Activated T-cell treated with anti-CD3 and anti-CD28 coated beads, Interleukin-2, amount 50 U/mL, for 72 hours (primary cell): ENCODE measurements around the gene SLC35G4. TPM values are rescaled to one million over a fixed set of nuclear protein-coding genes. Genes with fewer than 3 reads are reported as not detected.
A peak's percentile ranks its signal among the peaks of the same experiment; 100 is the strongest.
"Not testable (repeated sequence)": the region's sequence is repeated elsewhere in the genome, so short reads cannot be mapped to it uniquely, and the experiment has no call there.

Source experiments
- ATAC-seq, 2 donors: fragments of 150-1000 bp; cut with Tn5 transposase; replicated peaks in 1 of 2; 2 replicates each; pipeline ENCODE4 v1.10.0; 2021; ENCODE audit warnings: moderate library complexity in 2 of 2, mild to moderate bottlenecking in 1 of 2
- DNase-seq, 2 donors: peaks; one replicate each; pipeline ENCODE4 v3.0.0; 2021 to 2022; ENCODE audit warnings: mixed read lengths in 1 of 2
- H3K27ac Mint-ChIP-seq: one replicate; pipeline ENCODE4 v1.8.0; 2022; ENCODE audit warnings: mild to moderate bottlenecking, moderate library complexity, mixed read lengths
- H3K27me3 Mint-ChIP-seq: one replicate; pipeline ENCODE4 v1.8.0; 2022; ENCODE audit warnings: low read depth, mixed read lengths
- H3K36me3 Mint-ChIP-seq, 2 donors: one replicate each; pipeline ENCODE4 v1.8.0; 2022; ENCODE audit warnings: mixed read lengths in 2 of 2, mild to moderate bottlenecking in 1 of 2; ENCODE audit not compliant: insufficient read depth in 2 of 2
- H3K4me1 Mint-ChIP-seq: one replicate; pipeline ENCODE4 v1.8.0; 2022; ENCODE audit warnings: low read depth, mixed read lengths
- H3K4me3 Mint-ChIP-seq, 2 donors: one replicate each; pipeline ENCODE4 v1.8.0; 2022; ENCODE audit warnings: mild to moderate bottlenecking in 2 of 2, mixed read lengths in 2 of 2, moderate library complexity in 2 of 2
- H3K9me3 Mint-ChIP-seq, 2 donors: one replicate each; pipeline ENCODE4 v1.8.0; 2022; ENCODE audit warnings: mixed read lengths in 2 of 2
- total RNA-seq, 2 donors: library from RNA; stranded (reverse); gene quantifications; one replicate each; pipeline ENCODE4 v1.2.3, GENCODE V29; 2022

SLC35G4 gene
- total RNA-seq, 2 donors from 2014 or later, result not detected

DNA sequence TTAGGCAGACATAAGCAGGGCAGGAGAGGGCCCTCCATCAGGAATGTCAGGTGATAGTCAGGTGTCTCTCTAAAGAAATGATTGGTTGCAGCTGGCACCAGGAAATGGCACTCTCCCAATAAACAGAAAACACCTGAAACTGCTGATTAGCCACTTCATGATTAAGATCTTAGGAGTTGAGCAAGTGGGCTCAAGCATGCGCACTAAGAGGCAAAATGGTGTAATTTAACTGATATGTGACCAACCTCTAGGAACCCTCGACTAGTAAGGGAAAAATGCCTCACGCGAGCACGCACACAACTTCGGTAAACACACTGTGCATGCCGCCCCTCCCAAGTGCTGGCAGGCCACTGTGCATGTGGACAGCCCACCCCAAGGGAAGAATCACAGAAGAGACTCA lies 23.8 kb upstream of the SLC35G4 start:
- H3K27me3 Mint-ChIP-seq, result no peaks in the 10 kb centered on the region
- DNase-seq (no peak), ATAC-seq (no peak)
- peaks cover 6% of the 10 kb centered on the region for H3K4me1 Mint-ChIP-seq
- H3K27ac Mint-ChIP-seq, result no peak overlapping the region
- H3K9me3 Mint-ChIP-seq, result no peaks in the 10 kb centered on the region
- H3K4me3 Mint-ChIP-seq, result no peak overlapping the region
- H3K36me3 Mint-ChIP-seq, result no peaks in the 10 kb centered on the region

DNA sequence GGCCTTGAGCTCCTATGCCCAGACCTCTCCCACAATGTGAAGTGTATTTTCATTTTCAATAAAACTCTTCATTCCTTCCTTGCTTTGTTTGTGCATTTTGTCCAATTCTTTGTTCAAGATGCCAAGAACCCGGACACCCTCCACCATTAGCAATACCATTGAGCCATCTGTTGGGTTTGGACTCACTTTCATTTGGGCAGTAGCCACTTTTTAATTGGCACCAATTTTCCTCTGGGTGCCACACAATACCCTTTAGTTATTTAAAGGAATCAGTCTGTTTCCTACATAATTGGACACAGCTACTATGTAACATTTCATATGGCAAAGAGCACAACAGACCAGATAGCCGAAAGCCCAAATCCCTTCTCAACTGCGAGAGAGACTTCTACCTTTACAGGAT lies 22.5 kb upstream of the SLC35G4 start:
- H3K27me3 Mint-ChIP-seq, result no peaks in the 10 kb centered on the region
- DNase-seq (no peak), ATAC-seq (no peak)
- no peak overlapping the region for H3K27ac Mint-ChIP-seq
- H3K4me1 Mint-ChIP-seq, result peaks cover 6% of the 10 kb centered on the region
- H3K9me3 Mint-ChIP-seq, result no peaks in the 10 kb centered on the region
- no peaks in the 10 kb centered on the region for H3K36me3 Mint-ChIP-seq
- no peak overlapping the region for H3K4me3 Mint-ChIP-seq

DNA sequence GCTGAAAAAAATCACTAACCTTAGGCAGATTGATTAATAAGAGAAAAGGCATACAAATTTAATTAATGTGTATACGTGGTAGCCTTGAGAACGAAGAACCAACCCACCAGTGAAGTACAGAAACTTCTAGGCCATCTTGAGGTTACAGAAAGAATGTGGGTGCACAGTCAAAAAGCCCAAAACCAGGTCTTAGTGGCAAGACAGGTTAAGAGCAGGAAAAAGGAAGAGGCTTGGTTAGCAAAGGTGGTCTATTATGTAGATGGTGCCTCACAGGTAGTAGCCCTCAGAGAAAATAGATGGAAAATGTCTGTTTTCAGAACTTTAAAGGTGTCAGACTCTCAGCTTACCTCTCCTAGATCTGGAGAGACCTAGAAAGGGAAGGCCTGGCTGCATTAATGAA lies 22.0 kb upstream of the SLC35G4 start:
- H3K27ac Mint-ChIP-seq, result no peak overlapping the region
- H3K27me3 Mint-ChIP-seq, result no peaks in the 10 kb centered on the region
- peak; percentile 39 to 53 for ATAC-seq
- H3K4me1 Mint-ChIP-seq, result peaks cover 6% of the 10 kb centered on the region
- no peaks in the 10 kb centered on the region for H3K36me3 Mint-ChIP-seq
- H3K9me3 Mint-ChIP-seq, result no peaks in the 10 kb centered on the region
- no peak for DNase-seq
- H3K4me3 Mint-ChIP-seq, result no peak overlapping the region

DNA sequence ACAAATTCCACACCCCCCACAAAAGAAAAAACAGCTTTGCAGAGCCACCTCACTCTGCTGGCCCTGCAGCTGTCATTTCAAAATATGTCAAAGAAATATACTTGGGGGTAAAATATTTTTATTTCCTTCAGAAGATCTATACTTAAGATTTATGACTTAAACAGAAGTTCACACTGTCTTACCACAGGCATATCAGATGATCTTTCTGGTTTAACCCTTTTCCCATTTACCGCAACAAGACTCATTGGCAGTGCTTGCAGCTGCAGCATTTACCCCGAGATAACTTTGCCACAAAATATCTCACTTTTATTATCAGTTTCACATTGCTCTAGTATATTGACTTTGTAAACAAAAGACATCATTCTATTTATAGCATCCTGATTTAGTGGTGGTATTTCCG lies 21.6 kb upstream of the SLC35G4 start:
- ATAC-seq, result peak; percentile 24 to 38
- Mint-ChIP-seq H3K4me1 (peaks cover 6% of the 10 kb centered on the region), H3K27ac (no peak overlapping the region), H3K36me3 (no peaks in the 10 kb centered on the region), H3K27me3 (no peaks in the 10 kb centered on the region), H3K4me3 (peak overlapping the region in 1 of 2 donors; percentile 34), H3K9me3 (no peaks in the 10 kb centered on the region)
- DNase-seq, result no peak

DNA sequence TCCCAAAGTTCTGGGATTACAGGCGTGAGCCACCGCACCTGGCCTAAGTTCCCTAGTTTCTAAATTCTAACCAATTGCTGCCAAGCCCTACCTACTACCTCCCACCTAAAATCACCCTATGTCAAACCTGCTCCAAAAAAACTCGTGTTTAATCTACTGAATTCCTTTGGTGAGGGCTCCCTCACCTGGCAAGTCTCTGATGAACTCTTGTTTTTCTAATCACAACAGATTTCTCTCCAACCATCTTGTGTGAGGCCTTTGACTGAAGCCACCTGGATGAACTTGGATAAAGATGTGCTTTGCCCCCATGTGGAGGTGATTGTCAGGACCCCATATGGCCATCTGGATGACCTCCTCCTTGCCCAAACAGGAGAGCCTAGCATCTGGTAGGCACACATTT lies 17.4 kb upstream of the SLC35G4 start:
- Mint-ChIP-seq H3K27me3 (peaks cover 11% of the 10 kb centered on the region), H3K27ac (no peak overlapping the region), H3K9me3 (no peaks in the 10 kb centered on the region), H3K4me3 (no peak overlapping the region), H3K36me3 (no peaks in the 10 kb centered on the region), H3K4me1 (peaks cover 3% of the 10 kb centered on the region)
- ATAC-seq (no peak), DNase-seq (no peak)

DNA sequence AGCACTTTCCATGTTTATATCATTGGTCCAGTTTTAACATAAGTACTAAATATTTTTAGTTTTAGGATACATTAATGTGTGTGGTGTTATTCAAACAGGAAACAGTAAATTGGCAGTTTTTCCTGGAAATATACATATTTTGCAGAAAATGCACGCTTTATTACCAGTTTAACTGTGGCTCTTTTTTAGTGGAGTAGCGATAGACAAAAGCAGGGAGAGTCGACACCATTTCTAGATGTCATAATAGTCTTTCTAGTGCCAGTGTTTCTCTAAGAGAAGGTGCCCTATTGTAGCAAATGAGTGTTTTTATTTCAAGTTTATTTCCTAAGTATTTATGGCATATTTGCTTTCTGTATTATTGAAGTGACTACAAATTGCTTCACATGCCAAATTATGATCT lies 9.1 kb upstream of the SLC35G4 start:
- ATAC-seq (no peak), DNase-seq (no peak)
- Mint-ChIP-seq H3K9me3 (peaks cover 0 to 2% of the 10 kb centered on the region in 2 donors), H3K36me3 (no peaks in the 10 kb centered on the region), H3K27ac (no peak overlapping the region), H3K27me3 (no peaks in the 10 kb centered on the region), H3K4me1 (no peaks in the 10 kb centered on the region), H3K4me3 (no peak overlapping the region)

DNA sequence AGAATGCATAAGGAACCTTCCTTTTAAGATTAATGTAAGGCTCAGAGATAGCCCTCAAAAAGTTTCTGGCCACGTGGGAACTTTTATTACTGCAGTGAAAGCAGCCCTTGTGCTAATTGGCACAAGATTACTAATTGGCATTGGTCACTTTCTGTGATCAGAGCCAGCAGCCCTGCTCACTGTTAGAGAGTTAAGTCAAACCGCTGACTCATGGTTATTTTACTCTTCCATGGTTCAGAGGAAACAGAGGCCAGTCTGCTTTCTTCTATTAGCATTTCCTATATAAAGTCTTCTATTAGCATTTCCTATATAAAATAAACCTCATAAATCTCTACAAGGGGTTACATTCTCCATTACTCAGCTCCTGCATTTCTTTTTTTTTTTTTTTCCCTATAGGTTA lies 1.5 kb upstream of the SLC35G4 start:
- H3K27me3 Mint-ChIP-seq, result no peaks in the 10 kb centered on the region
- H3K27ac Mint-ChIP-seq, result no peak overlapping the region
- DNase-seq (no peak), ATAC-seq (no peak)
- H3K9me3 Mint-ChIP-seq, result no peaks in the 10 kb centered on the region
- H3K36me3 Mint-ChIP-seq, result no peaks in the 10 kb centered on the region
- H3K4me3 Mint-ChIP-seq, result no peak overlapping the region
- H3K4me1 Mint-ChIP-seq, result no peaks in the 10 kb centered on the region

DNA sequence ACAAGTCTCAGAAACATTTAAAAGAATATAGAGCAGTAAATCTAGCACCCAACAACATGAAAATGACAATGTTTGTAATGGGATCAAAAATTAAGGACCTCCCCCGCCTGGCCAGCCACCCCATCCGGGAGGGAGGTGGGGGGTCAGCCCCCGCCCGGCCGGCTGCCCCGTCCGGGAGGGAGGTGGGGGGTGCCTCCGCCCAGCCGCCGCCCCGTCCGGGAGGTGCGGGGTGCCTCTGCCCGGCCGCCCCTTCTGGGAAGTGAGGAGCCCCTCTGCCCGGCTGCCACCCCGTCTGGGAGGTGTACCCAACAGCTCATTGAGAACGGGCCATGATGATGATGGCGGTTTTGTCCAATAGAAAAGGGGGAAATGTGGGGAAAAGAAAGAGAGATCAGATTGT lies 778 bp upstream of the SLC35G4 start:
- not testable (repeated sequence) for ATAC-seq, H3K36me3 Mint-ChIP-seq, H3K9me3 Mint-ChIP-seq, H3K4me1 Mint-ChIP-seq, H3K4me3 Mint-ChIP-seq, DNase-seq, H3K27ac Mint-ChIP-seq, H3K27me3 Mint-ChIP-seq

DNA sequence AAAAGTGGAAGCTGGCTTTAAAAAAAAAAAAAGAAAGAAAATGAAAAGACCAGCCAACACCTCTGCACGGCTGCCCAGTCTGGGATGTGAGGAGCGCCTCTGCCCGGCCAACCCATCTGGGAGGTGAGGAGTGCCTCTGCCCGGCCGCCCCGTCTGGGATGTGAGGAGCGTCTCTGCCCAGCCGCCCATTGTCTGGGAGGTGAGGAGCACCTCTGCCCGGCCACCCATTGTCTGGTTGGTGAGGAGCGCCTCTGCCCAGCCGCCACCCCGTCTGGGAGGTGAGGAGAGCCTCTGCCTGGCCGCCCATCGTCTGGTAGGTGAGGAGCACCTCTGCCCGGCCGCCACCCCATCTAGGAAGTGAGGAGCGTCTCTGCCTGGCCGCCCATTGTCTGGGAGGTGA lies 3.7 kb downstream of the SLC35G4 start:
- DNase-seq, H3K9me3 Mint-ChIP-seq, H3K4me1 Mint-ChIP-seq, H3K27ac Mint-ChIP-seq, ATAC-seq, H3K36me3 Mint-ChIP-seq, H3K4me3 Mint-ChIP-seq, H3K27me3 Mint-ChIP-seq: not testable (repeated sequence)

DNA sequence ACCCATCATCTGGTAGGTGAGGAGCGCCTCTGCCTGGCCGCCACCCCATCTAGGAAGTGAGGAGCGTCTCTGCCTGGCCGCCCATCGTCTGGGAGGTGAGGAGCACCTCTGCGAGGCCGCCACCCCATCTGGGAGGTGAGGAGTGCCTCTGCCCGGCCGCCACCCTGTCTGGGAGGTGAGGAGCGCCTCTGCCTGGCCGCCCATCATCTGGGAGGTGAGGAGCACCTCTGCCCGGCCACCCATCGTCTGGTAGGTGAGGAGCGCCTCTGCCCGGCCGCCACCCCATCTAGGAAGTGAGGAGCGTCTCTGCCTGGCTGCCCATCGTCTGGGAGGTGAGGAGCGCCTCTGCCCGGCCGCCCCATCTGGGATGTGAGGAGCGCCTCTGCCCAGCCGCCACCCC lies 4.2 kb downstream of the SLC35G4 start:
- not testable (repeated sequence) for H3K4me3 Mint-ChIP-seq, H3K4me1 Mint-ChIP-seq, ATAC-seq, H3K27ac Mint-ChIP-seq, DNase-seq, H3K9me3 Mint-ChIP-seq, H3K36me3 Mint-ChIP-seq, H3K27me3 Mint-ChIP-seq

DNA sequence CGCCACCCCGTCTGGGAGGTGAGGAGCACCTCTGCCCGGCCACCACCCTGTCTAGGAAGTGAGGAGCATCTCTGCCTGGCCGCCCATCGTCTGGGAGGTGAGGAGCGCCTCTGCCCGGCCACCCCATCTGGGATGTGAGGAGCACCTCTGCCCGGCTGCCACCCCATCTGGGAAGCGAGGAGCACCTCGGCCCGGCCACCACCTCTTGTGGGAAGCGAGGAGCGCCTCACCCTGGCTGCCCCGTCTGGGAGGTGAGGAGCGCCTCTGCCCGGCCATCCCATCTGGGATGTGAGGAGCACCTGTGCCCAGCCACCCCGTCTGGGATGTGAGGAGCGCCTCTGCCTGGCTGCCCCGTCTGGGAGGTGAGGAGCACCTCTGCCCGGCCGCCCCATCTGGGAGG lies 4.6 kb downstream of the SLC35G4 start:
- not testable (repeated sequence) for DNase-seq, H3K36me3 Mint-ChIP-seq, H3K27ac Mint-ChIP-seq, H3K9me3 Mint-ChIP-seq, H3K4me3 Mint-ChIP-seq, H3K4me1 Mint-ChIP-seq, ATAC-seq, H3K27me3 Mint-ChIP-seq

DNA sequence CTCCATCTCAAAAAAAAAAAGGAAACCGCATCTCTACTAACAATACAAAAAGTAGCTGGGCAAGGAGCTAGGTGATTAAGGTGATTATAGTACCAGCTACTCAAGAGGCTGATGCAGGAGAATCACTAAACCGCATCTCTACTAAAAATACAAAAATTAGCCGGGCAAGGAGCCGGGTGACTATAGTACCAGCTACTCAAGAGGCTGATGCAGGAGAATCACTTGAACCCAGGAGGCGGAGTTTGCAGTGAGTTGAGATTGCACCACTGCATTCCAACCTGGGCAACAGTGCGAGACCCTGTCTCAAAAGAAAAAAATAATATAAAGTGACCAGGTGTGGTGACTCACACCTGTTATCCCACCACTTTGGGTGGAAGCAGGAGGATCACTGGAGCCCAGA lies 5.6 kb downstream of the SLC35G4 start:
- H3K4me1 Mint-ChIP-seq, H3K4me3 Mint-ChIP-seq, DNase-seq, H3K36me3 Mint-ChIP-seq, ATAC-seq, H3K9me3 Mint-ChIP-seq, H3K27me3 Mint-ChIP-seq, H3K27ac Mint-ChIP-seq: not testable (repeated sequence)

DNA sequence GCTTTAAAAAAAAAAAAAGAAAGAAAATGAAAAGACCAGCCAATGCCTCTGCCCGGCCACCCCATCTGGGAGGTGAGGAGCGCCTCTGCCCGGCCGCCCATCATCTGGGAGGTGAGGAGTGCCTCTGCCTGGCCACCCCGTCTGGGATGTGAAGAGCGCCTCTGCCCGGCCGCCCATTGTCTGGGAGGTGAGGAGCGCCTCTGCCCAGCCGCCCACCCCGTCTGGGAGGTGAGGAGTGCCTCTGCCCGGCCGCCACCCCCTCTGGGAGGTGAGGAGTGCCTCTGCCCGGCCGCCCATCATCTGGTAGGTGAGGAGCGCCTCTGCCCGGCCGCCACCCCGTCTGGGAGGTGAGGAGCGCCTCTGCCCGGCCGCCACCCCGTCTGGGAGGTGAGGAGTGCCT lies 37.9 kb downstream of the SLC35G4 start:
- not testable (repeated sequence) for H3K27ac Mint-ChIP-seq, H3K9me3 Mint-ChIP-seq, H3K27me3 Mint-ChIP-seq, H3K4me3 Mint-ChIP-seq, H3K36me3 Mint-ChIP-seq, H3K4me1 Mint-ChIP-seq, ATAC-seq, DNase-seq

DNA sequence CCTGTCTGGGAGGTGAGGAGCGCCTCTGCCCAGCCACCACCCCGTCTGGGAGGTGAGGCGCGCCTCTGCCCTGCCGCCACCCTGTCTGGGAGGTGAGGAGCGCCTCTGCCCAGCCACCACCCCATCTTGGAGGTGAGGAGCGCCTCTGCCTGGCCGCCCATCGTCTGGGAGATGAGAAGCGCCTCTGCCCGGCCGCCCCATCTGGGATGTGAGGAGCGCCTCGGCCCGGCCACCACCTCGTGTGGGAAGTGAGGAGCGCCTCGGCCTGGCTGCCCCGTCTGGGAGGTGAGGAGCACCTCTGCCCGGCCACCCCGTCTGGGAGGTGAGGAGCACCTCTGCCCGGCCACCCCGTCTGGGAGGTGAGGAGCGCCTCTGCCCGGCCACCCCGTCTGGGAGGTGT lies 38.4 kb downstream of the SLC35G4 start:
- H3K27me3 Mint-ChIP-seq, H3K9me3 Mint-ChIP-seq, H3K4me1 Mint-ChIP-seq, DNase-seq, ATAC-seq, H3K27ac Mint-ChIP-seq, H3K36me3 Mint-ChIP-seq, H3K4me3 Mint-ChIP-seq: not testable (repeated sequence)

DNA sequence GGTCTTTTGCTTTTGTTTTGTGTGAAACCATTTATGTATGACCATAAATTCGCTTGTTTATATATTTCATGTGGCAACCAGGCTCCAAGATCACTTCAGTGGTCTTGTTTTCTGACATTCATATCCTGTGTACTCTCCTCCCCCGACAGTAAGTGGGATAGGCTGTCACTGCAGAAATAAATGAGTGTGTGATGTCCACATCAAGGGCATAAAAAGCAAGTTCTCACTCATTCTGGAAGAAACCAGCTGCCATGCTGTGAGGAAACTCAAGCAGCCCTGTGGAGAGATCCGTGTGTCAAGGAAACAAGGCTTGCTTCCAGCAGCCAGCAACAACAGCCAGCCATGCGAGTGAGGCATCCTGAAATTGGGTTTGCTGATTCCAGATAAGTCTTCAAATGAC lies 40.4 kb downstream of the SLC35G4 start:
- Mint-ChIP-seq H3K4me1 (no peaks in the 10 kb centered on the region), H3K27ac (no peak overlapping the region), H3K9me3 (peaks cover 2 to 3% of the 10 kb centered on the region in 2 donors), H3K27me3 (peaks cover 18% of the 10 kb centered on the region), H3K4me3 (no peak overlapping the region), H3K36me3 (no peaks in the 10 kb centered on the region)
- ATAC-seq (no peak), DNase-seq (no peak)
